Measurements from ENCODE around the gene ATP9A. TPM values are rescaled to one million over a fixed set of nuclear protein-coding genes. Genes with fewer than 3 reads are reported as not detected.

ATP9A gene
- total and polyA plus RNA-seq, 2 of the 8 experiments (the other 6 are each of a cell fraction or from before 2014, with no cell fraction given): 5.0 to 6.4 TPM

- Histone ChIP-seq H3K14ac (ENCODE audit: insufficient read length) (no peak overlapping the region), H3K79me2 (ENCODE audit: control insufficient read depth in 1 of 2, insufficient read depth in 2 of 2, low read length in 2 of 2) (no peaks in the 10 kb centered on the region; a peak in 1 of 4 replicates), H2BK20ac (ENCODE audit: low read length) (no peak overlapping the region), H2BK120ac (replicated peaks; ENCODE audit: low read depth, low read length) (no peak overlapping the region), H4K5ac (ENCODE audit: insufficient read length, low read depth, low read length) (no peak overlapping the region), H3K18ac (ENCODE audit: extremely low read depth, low read length) (no peak overlapping the region), H3K4me1 (replicated peaks in 1 of 4; ENCODE audit: control insufficient read depth in 3 of 4, insufficient read depth in 4 of 4, low read length in 3 of 4) (0 out of 7 replicates have a peak, but pooled peaks cover 0 to 9% (median 0%) of the 10 kb centered on the region in 4 experiments), H3K4me2 (ENCODE audit: insufficient read depth in 1 of 2, low read depth in 2 of 2, low read length in 2 of 2) (no peak overlapping the region), H4K91ac (replicated peaks; ENCODE audit: insufficient read length, low read length) (no peak overlapping the region), H2BK5ac (ENCODE audit: low read depth, low read length) (no peak overlapping the region), H3K4me3 (ENCODE audit: extremely low read depth in 1 of 4, insufficient read depth in 2 of 4, low read depth in 3 of 4, low read length in 4 of 4) (no peak overlapping the region), H2BK15ac (ENCODE audit: low read length) (no peak overlapping the region), H3K23ac (ENCODE audit: insufficient read length) (no peak overlapping the region), H2AFZ (ENCODE audit: low read length) (no peak overlapping the region), H3K9ac (replicated peaks in 1 of 4; ENCODE audit: extremely low read depth in 1 of 4, low read depth in 3 of 4, low read length in 3 of 4) (no peak overlapping the region), H3K79me1 (ENCODE audit: low read depth, low read length) (no peaks in the 10 kb centered on the region; the same call in 1 of the 2 replicates), H3K4ac (replicated peaks; ENCODE audit: insufficient read length, low read depth, low read length) (no peak overlapping the region), H3K23me2 (ENCODE audit: low read depth, low read length) (no peaks in the 10 kb centered on the region), H4K20me1 (replicated peaks in 1 of 2; ENCODE audit: control insufficient read depth in 1 of 2, insufficient read depth in 2 of 2, low read length in 2 of 2) (no peaks in the 10 kb centered on the region), H2BK12ac (ENCODE audit: low read depth, low read length) (no peak overlapping the region), H3K27ac (ENCODE audit: low read depth, low read length) (no peak overlapping the region), H3K56ac (replicated peaks; ENCODE audit: insufficient read length, low read depth, low read length) (no peak overlapping the region), H3K27me3 (replicated peaks in 1 of 4; ENCODE audit: control insufficient read depth in 3 of 4, extremely low read depth in 1 of 4, insufficient read depth in 3 of 4, low read length in 3 of 4) (no peaks in the 10 kb centered on the region), H3K9me3 (ENCODE audit: insufficient read depth in 2 of 2, low read depth in 1 of 2, low read length in 1 of 2) (no peaks in the 10 kb centered on the region), H4K8ac (ENCODE audit: extremely low read depth, insufficient read depth, low read length) (no peak overlapping the region), H2AK5ac (ENCODE audit: low read depth, low read length) (no peak overlapping the region), H3K36me3 (ENCODE audit: control insufficient read depth in 2 of 4, insufficient read depth in 4 of 4, low read length in 3 of 4) (no peaks in the 10 kb centered on the region)
- ChIA-PET CTCF (ENCODE audit: partially characterized antibody) (interaction anchor here (0.6 to 1.6 kb wide), 8 partner anchors 17 to 1901 kb away, joined by 3 to 7 read pairs (median 3); no protein-coding TSS in a partner anchor), POLR2A (ENCODE audit: partially characterized antibody) (interaction anchor here (1.2 kb wide), 2 partner anchors 12 to 69 kb away, joined by 3 to 4 read pairs; no protein-coding TSS in a partner anchor)
- TF ChIP-seq POLR2A (IDR thresholded peaks at IDR 0.05; ENCODE audit: control extremely low read depth in 1 of 2, low read depth in 2 of 2, low read length in 2 of 2): no peak
- DNase-seq (ENCODE audit: low read depth in 1 of 2, low spot score in 2 of 2) (no peak), FAIRE-seq (no peak)
- WGBS, 2 experiments (ENCODE audit: extremely low coverage in 1 of 2, insufficient coverage in 1 of 2, insufficient read length in 1 of 2, insufficient replicate concordance in 2 of 2, low coverage in 1 of 2, low lambda C conversion rate in 2 of 2, missing lambda C conversion rate in 1 of 2): 59% methylated on average over 7 of the region's 7 CpGs; no CpG with 5 or more reads in 1 of the 2 experiments
Observed at GRCh38 chr20:51731731-51732095, 36.5 kb downstream of the ATP9A start.

Data from H1 (cell line).